C4-2B (cell line): ENCODE results near the gene OR7G3.

ENCODE experiments used
- H3K27ac ChIP-seq: fragments of 450-650 bp; 2 replicates; pipeline ENCODE4 v1.5.1; 2017
- CTCF ChIP-seq: fragments of 450-650 bp; conservative IDR thresholded peaks from 2 replicates; pipeline ENCODE4 v1.5.1; 2017; ENCODE audit warnings: mild to moderate bottlenecking
- ZFX ChIP-seq: fragments of 450-650 bp; IDR thresholded peaks from 2 replicates; pipeline ENCODE4 v1.6.1; 2017

OR7G3 gene

GRCh38 chr19:9126900-9127405, at the start of gene OR7G3:
OR7G3 (minus strand) TSS chr19:9126950; CDS start chr19:9126950, 0 bp downstream.
- H3K27ac ChIP-seq, result no peak within 1 kb of the TSS
- TF ChIP-seq ZFX (no peak), CTCF (no peak)

- no peak overlapping the region for H3K27ac ChIP-seq
- TF ChIP-seq CTCF, result no peak
- no peak for TF ChIP-seq ZFX
These were observed 48.6 kb upstream of the OR7G3 start for GRCh38 chr19:9175326-9175725.

GRCh38 chr19:9171393-9171991, 44.7 kb upstream of the OR7G3 start:
- TF ChIP-seq CTCF, result no peak
- TF ChIP-seq ZFX, result no peak
- no peak overlapping the region for H3K27ac ChIP-seq

- TF ChIP-seq CTCF (no peak), ZFX (no peak)
These were observed 40.1 kb upstream of the OR7G3 start for GRCh38 chr19:9166846-9167245.

GRCh38 chr19:9165261-9165660, 38.5 kb upstream of the OR7G3 start:
- no peak for TF ChIP-seq CTCF
- TF ChIP-seq ZFX, result no peak
- no peak overlapping the region for H3K27ac ChIP-seq

More at GRCh38 chr19:9166846-9167245, 40.1 kb upstream of the OR7G3 start:
- H3K27ac ChIP-seq, result no peak overlapping the region

- H3K27ac ChIP-seq, result no peak overlapping the region
- TF ChIP-seq CTCF (no peak), ZFX (no peak)
These were observed 34.7 kb upstream of the OR7G3 start for GRCh38 chr19:9161427-9161826.

GRCh38 chr19:9159891-9160290, 33.1 kb upstream of the OR7G3 start:
- no peak overlapping the region for H3K27ac ChIP-seq
- no peak for TF ChIP-seq CTCF
- TF ChIP-seq ZFX, result no peak
